Neural progenitor cell (in vitro differentiated cells): ENCODE measurements around the gene TMC7.

ENCODE experiments used
- CTCF ChIP-seq: fragments of 200-600 bp; sonication (generic); IDR thresholded peaks from 2 replicates; pipeline ENCODE4 v1.5.1; 2017; ENCODE audit warnings: antibody characterized with exemption, mild to moderate bottlenecking
- EZH2 ChIP-seq: fragments of 200-600 bp; sonication (generic); IDR thresholded peaks from 2 replicates; pipeline ENCODE4 v1.6.1; 2017; ENCODE audit warnings: antibody characterized with exemption, mild to moderate bottlenecking, moderate library complexity
- EZH2phosphoT487 ChIP-seq: fragments of 200-600 bp; sonication (generic); IDR thresholded peaks from 2 replicates; pipeline ENCODE4 v1.6.1; 2017; ENCODE audit warnings: antibody characterized with exemption

GRCh38 chr16:19088341-19088916 lies 104.7 kb downstream of the TMC7 start:
- TF ChIP-seq CTCF (no peak), EZH2phosphoT487 (no peak), EZH2 (no peak)
